Activated naive CD4-positive, alpha-beta T cell treated with anti-CD3 and anti-CD28 coated beads, Interleukin-2, amount 50 U/mL, for 24 hours (primary cell): ENCODE results near the gene SLC12A8.

Experiments used
- H3K27ac Mint-ChIP-seq: one replicate; pipeline ENCODE4 v1.8.0; 2021; ENCODE audit warnings: mild to moderate bottlenecking, mixed read lengths
- H3K27me3 Mint-ChIP-seq: one replicate; pipeline ENCODE4 v1.8.0; 2021; ENCODE audit warnings: mixed read lengths
- H3K36me3 Mint-ChIP-seq: one replicate; pipeline ENCODE4 v1.8.0; 2021; ENCODE audit warnings: mixed read lengths
- H3K4me1 Mint-ChIP-seq: one replicate; pipeline ENCODE4 v1.8.0; 2021; ENCODE audit warnings: mixed read lengths
- H3K4me3 Mint-ChIP-seq: one replicate; pipeline ENCODE4 v1.8.0; 2021; ENCODE audit warnings: mild to moderate bottlenecking, mixed read lengths
- H3K9me3 Mint-ChIP-seq: one replicate; pipeline ENCODE4 v1.8.0; 2021; ENCODE audit warnings: mixed read lengths

Gene SLC12A8

DNA sequence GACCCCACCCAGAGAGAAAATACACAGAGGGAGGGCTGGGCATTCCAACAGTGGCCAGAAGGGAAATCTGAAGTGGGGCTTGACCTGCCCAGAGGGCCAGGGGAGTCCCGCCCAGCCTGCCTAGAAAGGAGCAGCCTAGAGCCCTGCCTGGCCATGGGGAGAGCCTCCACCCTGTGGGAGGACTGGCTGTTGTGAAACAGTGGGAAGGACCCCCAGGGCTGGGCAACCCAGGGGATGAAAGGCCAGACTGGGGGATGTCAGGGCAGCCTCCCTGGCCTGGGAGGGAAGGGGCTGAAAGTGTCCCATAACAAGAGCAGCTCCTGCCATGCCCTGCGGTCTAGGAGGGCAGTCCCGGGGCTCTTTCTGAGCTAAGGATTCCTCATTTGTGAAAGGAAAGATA, 69.0 kb downstream of the SLC12A8 start:
- H3K27ac Mint-ChIP-seq: peak overlapping the region; percentile 9
- H3K4me1 Mint-ChIP-seq: peaks cover 20% of the 10 kb centered on the region
- H3K36me3 Mint-ChIP-seq: no peaks in the 10 kb centered on the region

DNA sequence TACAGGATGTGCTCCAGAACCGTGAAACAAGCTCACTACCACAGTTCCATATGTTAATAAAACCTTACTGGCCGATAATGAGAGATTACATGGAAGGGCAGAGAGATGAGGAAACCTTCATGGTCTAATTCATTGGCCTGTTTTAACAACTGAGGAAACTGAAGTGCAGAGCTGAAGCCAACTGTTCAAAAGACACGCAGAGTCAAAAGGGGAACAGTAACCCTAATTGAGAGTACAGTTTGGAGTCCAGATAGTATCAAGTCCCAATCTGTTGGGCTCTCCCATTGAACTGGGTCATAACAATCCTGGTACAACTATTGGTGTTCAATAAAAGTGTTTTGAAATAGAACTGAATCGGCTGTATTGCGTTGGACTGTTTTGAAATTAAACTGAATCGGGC, 69.6 kb downstream of the SLC12A8 start:
- Mint-ChIP-seq H3K4me1 (peaks cover 21% of the 10 kb centered on the region), H3K36me3 (no peaks in the 10 kb centered on the region), H3K4me3 (no peak overlapping the region), H3K27me3 (no peaks in the 10 kb centered on the region), H3K27ac (peak overlapping the region; percentile 9), H3K9me3 (no peaks in the 10 kb centered on the region)

More for the DNA sequence above, 69.0 kb downstream of the SLC12A8 start:
- Mint-ChIP-seq H3K9me3 (no peaks in the 10 kb centered on the region), H3K4me3 (no peak overlapping the region), H3K27me3 (no peaks in the 10 kb centered on the region)

DNA sequence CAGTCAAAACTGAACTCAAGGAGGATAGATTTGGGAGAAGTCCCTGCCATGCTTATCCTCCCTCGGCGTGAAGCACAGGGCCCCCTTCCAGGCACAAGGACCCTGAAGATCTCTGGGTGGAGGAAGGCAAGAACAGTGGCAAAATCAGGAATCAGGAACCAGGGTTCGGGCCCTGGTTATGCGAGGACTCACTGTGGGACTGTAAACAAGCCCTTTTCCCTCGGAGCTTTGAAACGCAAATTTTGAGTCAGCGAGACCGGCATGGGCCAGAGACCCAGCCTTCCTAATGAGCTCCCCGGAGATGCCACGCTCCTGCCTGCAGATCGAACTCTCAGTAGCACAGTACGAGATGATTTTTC, 70.1 kb downstream of the SLC12A8 start:
- Mint-ChIP-seq H3K36me3 (no peaks in the 10 kb centered on the region), H3K4me1 (peaks cover 25% of the 10 kb centered on the region), H3K27me3 (no peaks in the 10 kb centered on the region), H3K27ac (no peak overlapping the region), H3K9me3 (no peaks in the 10 kb centered on the region), H3K4me3 (peak overlapping the region; percentile 70)

DNA sequence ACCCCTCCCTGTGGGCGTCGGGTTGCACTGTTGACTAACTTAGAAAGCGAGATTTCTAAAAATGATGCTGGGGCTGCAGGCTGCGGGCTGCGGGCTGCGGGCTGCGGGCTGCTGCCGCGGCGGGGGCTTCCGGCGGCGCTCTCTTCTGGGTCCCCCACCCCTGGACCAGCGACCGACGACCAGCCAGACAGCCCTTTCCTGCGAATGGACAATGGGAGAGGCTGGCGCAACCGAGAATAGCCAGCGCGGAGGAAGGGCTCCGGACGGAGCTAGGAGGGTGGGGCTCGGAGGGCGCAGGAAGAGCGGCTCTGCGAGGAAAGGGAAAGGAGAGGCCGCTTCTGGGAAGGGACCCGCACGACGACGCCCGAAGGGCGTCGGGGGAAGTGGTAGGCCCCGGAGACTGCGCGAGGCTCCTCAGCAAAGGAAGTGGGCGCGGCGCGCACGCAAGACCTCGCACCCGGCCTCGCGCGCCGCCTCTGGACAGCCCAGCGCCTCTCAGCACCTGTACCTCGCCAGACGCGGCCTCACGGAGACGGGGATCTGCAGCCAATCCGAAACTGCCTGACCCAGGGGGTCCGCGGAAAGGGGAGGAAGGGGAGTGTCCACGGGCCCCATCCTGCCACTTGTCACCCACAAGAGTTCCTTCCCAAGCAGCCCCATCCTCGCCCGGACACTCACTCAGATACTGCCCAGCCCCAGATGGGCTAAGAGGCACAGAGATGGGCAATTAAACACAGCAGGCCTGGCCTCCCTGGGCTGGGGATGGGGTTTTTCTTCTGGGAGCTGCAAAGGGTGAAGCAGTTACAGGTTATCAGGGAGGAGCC, 70.7 kb downstream of the SLC12A8 start:
- peaks cover 26% of the 10 kb centered on the region for H3K4me1 Mint-ChIP-seq
- no peaks in the 10 kb centered on the region for H3K9me3 Mint-ChIP-seq
- no peaks in the 10 kb centered on the region for H3K27me3 Mint-ChIP-seq
- peak overlapping the region; percentile 70 for H3K27ac Mint-ChIP-seq
- H3K4me3 Mint-ChIP-seq: peak overlapping the region; percentile 70
- H3K36me3 Mint-ChIP-seq: no peaks in the 10 kb centered on the region

DNA sequence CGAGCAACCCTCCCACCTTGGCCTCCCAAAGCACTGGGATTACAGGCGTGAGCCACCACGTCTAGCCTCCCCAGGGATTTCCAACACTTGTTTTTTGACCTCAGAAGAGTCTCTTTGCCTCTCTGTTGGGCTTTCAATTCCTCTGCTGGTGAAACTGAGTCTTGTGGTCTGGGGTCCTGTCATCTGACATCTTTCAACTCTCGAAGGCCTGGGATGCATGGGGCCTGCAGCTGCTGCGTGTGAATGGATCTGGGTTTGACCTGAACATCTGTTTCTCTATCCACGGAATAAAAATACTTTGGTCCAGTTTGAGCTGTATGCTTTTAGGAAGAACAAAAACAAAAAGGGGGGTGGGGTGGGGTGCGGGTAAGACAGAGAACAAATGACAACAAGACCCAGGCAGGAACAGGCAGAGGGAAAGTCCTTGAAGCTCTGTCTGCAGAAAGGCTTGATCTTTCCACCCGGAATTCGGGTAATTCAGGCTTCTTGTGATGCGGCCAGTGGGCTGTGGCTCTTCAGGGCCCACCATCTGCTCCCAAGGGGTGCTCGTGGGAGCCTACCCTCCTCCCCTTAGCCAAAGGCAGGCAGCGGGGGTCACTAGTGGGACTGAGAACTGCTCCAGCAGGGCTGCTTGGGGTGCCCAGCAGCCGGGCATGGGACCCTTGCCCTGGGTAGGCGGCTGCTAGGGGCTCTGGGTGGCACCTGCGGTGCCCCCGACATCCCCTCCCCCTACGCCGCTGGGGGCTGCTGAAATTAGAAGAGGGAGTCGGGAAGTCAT, 71.5 kb downstream of the SLC12A8 start:
- Mint-ChIP-seq H3K27ac (no peak overlapping the region), H3K9me3 (no peaks in the 10 kb centered on the region), H3K36me3 (no peaks in the 10 kb centered on the region), H3K4me3 (peak overlapping the region; percentile 70), H3K27me3 (no peaks in the 10 kb centered on the region), H3K4me1 (peaks cover 34% of the 10 kb centered on the region)

DNA sequence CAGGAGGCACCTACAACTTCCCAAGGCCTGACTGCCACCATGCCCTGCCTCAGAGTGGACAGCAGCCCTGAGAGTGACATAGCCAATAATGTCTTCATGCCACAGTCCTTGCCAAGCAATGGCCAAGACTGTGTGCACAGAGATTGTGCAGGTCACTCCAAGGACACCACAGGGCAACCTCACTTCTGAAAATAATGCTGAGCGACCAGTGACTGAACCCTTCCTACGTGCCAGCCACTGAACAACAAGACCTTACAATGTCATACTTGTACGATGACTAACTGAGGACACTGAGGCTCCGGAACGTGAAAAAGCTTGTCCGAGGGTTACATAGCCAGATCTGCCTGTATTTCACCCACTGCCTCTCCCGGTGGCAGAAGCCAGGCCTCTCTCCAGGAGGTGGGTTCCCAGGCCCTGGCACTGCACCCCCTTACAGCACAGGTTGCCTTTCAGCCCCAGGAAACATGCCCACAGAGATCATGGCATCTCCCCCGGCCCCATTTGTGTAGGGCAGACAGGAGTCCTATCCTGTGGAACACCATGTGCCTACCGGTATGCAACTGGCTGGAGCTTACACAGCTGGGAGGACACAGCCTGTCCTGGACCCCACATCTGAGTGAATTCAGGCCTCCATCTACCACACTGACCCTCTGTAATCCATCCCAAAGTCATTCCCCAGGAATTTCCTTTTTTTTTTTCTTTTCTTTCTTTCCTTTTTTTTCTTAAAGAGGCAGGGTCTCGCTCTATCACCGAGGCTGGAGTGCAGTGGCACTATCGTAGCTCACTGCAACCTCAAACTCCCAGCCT, 72.3 kb downstream of the SLC12A8 start:
- Mint-ChIP-seq H3K9me3 (no peaks in the 10 kb centered on the region), H3K4me1 (peaks cover 35% of the 10 kb centered on the region), H3K4me3 (no peak overlapping the region), H3K27ac (no peak overlapping the region), H3K36me3 (no peaks in the 10 kb centered on the region), H3K27me3 (no peaks in the 10 kb centered on the region)

DNA sequence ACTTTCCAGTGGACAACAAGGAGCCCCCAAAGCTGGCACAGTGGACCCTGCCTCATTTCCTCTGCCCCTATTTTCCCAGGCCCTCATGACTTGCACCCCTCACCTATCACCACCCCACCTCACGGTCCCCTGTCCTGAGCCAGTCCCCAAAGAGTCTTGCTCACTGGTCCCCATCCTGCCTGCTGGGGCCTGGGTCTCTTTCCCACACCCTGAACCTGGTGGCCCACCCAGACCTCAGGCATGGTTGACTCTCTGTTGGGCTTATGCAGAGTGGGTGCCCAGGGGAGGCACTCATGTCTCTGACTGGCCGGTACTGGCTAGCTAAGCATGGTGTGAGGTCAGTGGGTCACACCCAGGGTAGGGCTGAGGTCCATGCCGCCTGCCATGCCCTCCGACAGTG, 73.2 kb downstream of the SLC12A8 start:
- no peak overlapping the region for H3K4me3 Mint-ChIP-seq
- no peaks in the 10 kb centered on the region for H3K27me3 Mint-ChIP-seq
- no peak overlapping the region for H3K27ac Mint-ChIP-seq
- no peaks in the 10 kb centered on the region for H3K36me3 Mint-ChIP-seq
- peaks cover 35% of the 10 kb centered on the region for H3K4me1 Mint-ChIP-seq
- H3K9me3 Mint-ChIP-seq: no peaks in the 10 kb centered on the region

DNA sequence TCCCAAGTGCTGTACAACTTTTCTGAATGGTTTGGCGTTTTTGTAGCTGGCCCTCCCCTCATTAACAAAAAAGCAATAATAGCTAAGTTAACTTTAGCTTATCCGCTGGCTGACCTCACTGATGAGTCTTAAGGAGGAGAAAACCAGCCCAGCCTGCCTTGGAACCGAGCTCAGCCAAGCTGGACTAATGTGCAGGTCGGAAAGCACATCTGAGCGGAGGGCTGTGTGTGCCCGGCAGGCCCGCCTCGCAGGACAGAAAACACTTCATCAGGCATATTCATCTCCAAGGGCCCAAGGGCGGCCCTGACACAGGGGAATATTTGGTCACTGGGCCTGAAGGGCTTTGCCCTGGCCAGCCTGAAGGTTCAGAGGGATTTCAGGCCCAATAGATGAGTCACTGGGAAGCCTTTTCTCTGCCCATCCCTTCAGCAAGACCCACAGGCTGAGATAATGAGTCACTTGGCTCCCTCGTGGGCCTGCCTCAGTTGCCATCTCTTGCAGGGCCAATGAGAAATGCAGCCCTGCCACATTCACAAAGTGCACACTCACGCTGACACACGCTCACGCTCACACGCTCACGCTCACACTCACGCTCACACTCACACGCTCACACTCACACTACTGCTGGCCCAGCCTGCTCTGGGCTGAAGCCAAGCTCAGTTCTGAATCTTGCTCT, 75.1 kb downstream of the SLC12A8 start:
- Mint-ChIP-seq H3K9me3 (no peaks in the 10 kb centered on the region), H3K36me3 (no peaks in the 10 kb centered on the region), H3K4me1 (peaks cover 31% of the 10 kb centered on the region), H3K27ac (no peak overlapping the region), H3K4me3 (no peak overlapping the region), H3K27me3 (no peaks in the 10 kb centered on the region)

DNA sequence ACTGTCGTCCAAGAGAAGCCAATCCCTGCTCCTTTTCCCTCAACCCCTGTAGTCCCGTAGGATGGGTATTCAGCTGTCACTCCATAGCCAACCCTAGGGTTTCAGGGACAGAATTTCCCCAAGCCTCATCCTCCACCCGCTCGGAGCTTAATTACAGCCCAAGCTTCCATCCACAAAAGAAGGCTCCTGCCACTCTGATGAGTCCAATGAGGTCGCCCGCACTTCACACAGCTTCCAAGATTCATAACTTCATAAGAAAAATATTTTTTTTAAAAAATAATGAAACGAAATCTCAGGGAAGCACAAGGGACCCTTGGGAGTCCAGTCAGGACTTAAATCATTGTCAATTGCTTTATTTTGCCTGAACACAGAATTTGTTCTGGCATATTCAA, 75.6 kb downstream of the SLC12A8 start:
- H3K27ac Mint-ChIP-seq: no peak overlapping the region
- no peaks in the 10 kb centered on the region for H3K27me3 Mint-ChIP-seq
- no peaks in the 10 kb centered on the region for H3K9me3 Mint-ChIP-seq
- H3K4me3 Mint-ChIP-seq: no peak overlapping the region
- H3K36me3 Mint-ChIP-seq: no peaks in the 10 kb centered on the region
- peaks cover 30% of the 10 kb centered on the region for H3K4me1 Mint-ChIP-seq

DNA sequence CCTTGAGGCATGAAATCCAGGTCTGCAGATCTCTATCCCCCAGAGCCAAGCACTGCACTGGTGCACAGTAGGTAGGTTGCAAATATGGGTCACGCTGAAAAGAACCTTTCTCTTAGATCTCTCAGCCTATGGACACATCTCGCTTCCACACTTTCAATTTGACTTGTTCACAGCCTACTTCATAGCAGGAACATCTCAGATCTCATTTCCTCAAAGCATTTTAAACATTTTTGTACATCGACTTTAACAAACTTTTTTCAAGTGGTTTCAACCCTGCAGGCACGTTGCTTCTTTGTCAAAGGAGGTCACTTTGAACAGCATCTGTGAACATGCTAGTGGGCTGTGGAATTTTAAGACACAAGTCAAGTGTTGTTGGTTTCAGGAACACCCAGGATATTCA, 76.0 kb downstream of the SLC12A8 start:
- Mint-ChIP-seq H3K9me3 (no peaks in the 10 kb centered on the region), H3K36me3 (no peaks in the 10 kb centered on the region), H3K4me1 (peaks cover 30% of the 10 kb centered on the region), H3K4me3 (no peak overlapping the region), H3K27ac (no peak overlapping the region), H3K27me3 (no peaks in the 10 kb centered on the region)

DNA sequence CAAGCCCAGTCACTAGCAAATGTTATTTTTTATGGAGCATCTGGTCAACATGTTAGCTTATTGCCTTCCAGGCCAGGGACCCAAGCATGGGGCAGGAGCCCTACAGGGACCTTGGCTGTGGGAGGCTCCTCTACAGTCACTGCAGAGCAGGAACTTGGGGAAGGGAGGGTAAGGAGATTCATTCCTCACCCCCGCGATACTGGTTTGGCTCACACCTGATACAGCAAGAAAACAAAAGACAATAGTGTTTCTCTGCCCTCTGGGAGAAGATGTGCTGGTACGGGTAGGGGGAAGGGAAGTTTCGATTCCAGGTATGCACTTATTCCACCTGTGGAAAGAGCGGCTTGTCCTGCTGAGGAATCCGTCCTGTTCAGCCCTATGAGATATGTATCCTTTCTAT, 77.6 kb downstream of the SLC12A8 start:
- H3K27me3 Mint-ChIP-seq: no peaks in the 10 kb centered on the region
- no peaks in the 10 kb centered on the region for H3K36me3 Mint-ChIP-seq
- H3K4me1 Mint-ChIP-seq: peaks cover 24% of the 10 kb centered on the region
- no peak overlapping the region for H3K4me3 Mint-ChIP-seq
- H3K9me3 Mint-ChIP-seq: no peaks in the 10 kb centered on the region
- H3K27ac Mint-ChIP-seq: no peak overlapping the region

DNA sequence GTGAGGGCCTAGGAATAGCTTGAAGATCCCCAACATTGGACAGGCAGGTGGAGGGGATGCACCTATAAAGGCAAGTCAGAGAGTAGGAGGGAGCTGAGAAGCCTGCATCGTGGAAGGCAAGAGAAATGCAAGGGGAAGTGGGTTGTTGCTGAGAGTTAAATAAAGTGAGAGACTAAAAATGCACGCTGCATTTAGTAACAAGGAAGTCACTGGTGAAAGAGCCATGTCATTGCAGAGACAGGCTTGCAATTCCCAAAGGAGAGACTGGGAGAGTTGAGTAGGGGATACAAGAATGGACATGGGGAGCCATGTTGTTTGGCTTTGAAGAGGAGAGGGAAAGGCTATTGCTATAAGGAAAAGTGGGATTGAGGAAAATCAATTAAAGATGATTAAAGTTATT, 79.7 kb downstream of the SLC12A8 start:
- Mint-ChIP-seq H3K27me3 (no peaks in the 10 kb centered on the region), H3K27ac (no peak overlapping the region), H3K36me3 (no peaks in the 10 kb centered on the region), H3K9me3 (no peaks in the 10 kb centered on the region), H3K4me1 (peaks cover 22% of the 10 kb centered on the region), H3K4me3 (no peak overlapping the region)

DNA sequence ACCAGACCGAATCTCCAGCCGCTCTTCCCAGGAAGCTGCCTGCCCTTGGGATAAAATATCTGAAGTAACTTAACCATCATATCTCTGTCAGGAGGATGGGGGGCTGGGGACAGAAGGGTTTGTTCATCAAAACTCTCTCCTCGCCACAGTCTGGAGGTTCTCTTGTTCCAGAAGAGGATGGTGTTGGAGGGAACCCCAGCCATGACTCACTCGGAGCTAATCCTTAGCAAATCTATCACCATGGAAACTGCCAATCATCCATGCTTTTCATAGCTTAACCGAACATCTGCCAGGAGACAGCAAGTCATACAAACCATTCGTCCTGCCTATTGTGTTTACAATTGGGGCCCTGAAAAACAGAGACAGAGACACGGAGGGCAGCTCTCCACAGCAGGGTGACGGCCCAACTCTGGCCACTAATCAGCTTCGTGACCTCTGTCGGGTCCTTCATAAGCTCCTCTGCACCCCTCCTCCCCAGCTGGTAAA, 83.0 kb downstream of the SLC12A8 start:
- Mint-ChIP-seq H3K4me1 (peaks cover 24% of the 10 kb centered on the region), H3K9me3 (no peaks in the 10 kb centered on the region), H3K27ac (no peak overlapping the region), H3K36me3 (no peaks in the 10 kb centered on the region), H3K27me3 (no peaks in the 10 kb centered on the region), H3K4me3 (no peak overlapping the region)

DNA sequence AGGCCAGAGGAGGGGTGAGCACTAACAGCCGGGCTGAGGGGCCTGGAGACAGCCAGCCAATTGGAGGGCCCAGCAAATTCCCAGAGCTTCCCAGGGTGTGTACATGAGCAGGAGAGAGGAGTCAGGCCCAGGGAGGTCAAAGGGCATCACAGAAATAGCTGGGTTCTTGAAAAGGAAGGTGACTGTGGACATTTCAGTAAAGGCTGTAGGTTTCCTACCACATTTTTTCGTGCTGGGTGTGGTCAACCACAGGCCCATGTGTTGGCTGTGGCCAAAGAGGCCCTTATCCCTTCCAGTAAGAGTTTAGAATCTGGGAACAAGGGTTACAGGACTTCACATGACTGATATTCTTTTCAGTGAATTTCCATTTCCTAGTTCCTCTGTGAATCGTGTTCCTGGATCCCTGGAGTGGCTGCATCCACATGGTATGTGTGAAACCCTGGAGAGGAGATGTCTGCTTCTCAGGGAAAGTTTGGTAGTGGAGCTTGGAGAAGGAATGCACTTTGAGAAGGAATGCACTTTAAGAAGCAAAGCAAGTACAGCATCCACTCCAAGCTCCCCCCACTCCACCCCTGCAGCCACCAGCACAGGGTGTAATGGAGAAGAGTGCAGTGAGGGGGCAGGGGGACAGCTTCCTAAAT, 83.6 kb downstream of the SLC12A8 start:
- H3K4me1 Mint-ChIP-seq: peaks cover 24% of the 10 kb centered on the region
- H3K27ac Mint-ChIP-seq: no peak overlapping the region
- H3K9me3 Mint-ChIP-seq: no peaks in the 10 kb centered on the region
- no peak overlapping the region for H3K4me3 Mint-ChIP-seq
- H3K36me3 Mint-ChIP-seq: no peaks in the 10 kb centered on the region
- no peaks in the 10 kb centered on the region for H3K27me3 Mint-ChIP-seq

DNA sequence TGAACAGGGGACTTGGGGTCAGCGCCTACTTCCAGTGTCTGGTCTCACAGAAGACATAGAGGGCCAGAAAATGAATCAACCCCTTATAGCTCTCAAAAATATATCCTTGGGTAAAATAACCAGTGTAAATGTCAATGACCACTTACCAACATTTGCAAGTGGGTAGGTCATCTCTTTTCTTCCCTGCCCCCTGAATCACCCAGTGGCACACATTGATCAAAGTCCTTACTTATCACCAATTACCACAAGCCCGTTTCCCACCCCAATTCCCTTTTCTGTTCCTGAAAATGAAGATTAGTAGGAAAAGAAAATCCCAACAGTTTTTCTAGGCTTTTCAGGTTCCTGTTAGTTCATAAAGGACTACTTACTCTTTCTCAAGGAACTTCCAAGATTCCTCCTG, 86.2 kb downstream of the SLC12A8 start:
- no peaks in the 10 kb centered on the region for H3K9me3 Mint-ChIP-seq
- H3K4me3 Mint-ChIP-seq: no peak overlapping the region
- H3K36me3 Mint-ChIP-seq: peaks cover 2% of the 10 kb centered on the region
- H3K27me3 Mint-ChIP-seq: no peaks in the 10 kb centered on the region
- peaks cover 26% of the 10 kb centered on the region for H3K4me1 Mint-ChIP-seq
- no peak overlapping the region for H3K27ac Mint-ChIP-seq
